HG03521 (cell line): ENCODE measurements around the gene BCAS3.
"Not testable (repeated sequence)": the region's sequence is repeated elsewhere in the genome, so short reads cannot be mapped to it uniquely, and the experiment has no call there.

Experiments
- ATAC-seq: cut with Tn5 transposase; IDR thresholded peaks from one replicate; pipeline ENCODE4 v1.9.1; 2021; ENCODE audit warnings: mild to moderate bottlenecking, moderate library complexity; ENCODE audit not compliant: unreplicated experiment

Gene BCAS3

GRCh38 chr17:60989379-60989778 is 311.7 kb downstream of the BCAS3 start:
- no peak for ATAC-seq

GRCh38 chr17:60989846-60990245 is 312.2 kb downstream of the BCAS3 start:
- ATAC-seq = no peak

- no peak for ATAC-seq
These were observed 315.8 kb downstream of the BCAS3 start for GRCh38 chr17:60993497-60993896.

- no peak for ATAC-seq
These were observed 318.0 kb downstream of the BCAS3 start for GRCh38 chr17:60995680-60996079.

- no peak for ATAC-seq
These were observed 323.3 kb downstream of the BCAS3 start for GRCh38 chr17:61000911-61001310.

- no peak for ATAC-seq
These were observed 324.7 kb downstream of the BCAS3 start for GRCh38 chr17:61002316-61002736.

GRCh38 chr17:61005358-61005757 is 327.7 kb downstream of the BCAS3 start:
- ATAC-seq = no peak

GRCh38 chr17:61005958-61006357 is 328.3 kb downstream of the BCAS3 start:
- ATAC-seq = not testable (repeated sequence)

GRCh38 chr17:61007980-61008379 is 330.3 kb downstream of the BCAS3 start:
- no peak for ATAC-seq

- ATAC-seq = no peak
These were observed 332.0 kb downstream of the BCAS3 start for GRCh38 chr17:61009663-61010062.

GRCh38 chr17:61010661-61011170 is 333.1 kb downstream of the BCAS3 start:
- ATAC-seq = no peak

- ATAC-seq = no peak
These were observed 333.6 kb downstream of the BCAS3 start for GRCh38 chr17:61011251-61011650.

GRCh38 chr17:61015966-61016365 is 338.3 kb downstream of the BCAS3 start:
- no peak for ATAC-seq

- no peak for ATAC-seq
These were observed 339.8 kb downstream of the BCAS3 start for GRCh38 chr17:61017317-61018006.

- ATAC-seq = no peak
These were observed 341.3 kb downstream of the BCAS3 start for GRCh38 chr17:61018938-61019337.

- no peak for ATAC-seq
These were observed 346.3 kb downstream of the BCAS3 start for GRCh38 chr17:61023996-61024395.

GRCh38 chr17:61026818-61027217 is 349.2 kb downstream of the BCAS3 start:
- no peak for ATAC-seq

GRCh38 chr17:61029181-61029580 is 351.5 kb downstream of the BCAS3 start:
- ATAC-seq = no peak

- no peak for ATAC-seq
These were observed 363.0 kb downstream of the BCAS3 start for GRCh38 chr17:61040666-61041065.

GRCh38 chr17:61042348-61042747 is 364.7 kb downstream of the BCAS3 start:
- ATAC-seq = not testable (repeated sequence)

GRCh38 chr17:61047515-61047914 is 369.9 kb downstream of the BCAS3 start:
- ATAC-seq = no peak

- no peak for ATAC-seq
These were observed 370.9 kb downstream of the BCAS3 start for GRCh38 chr17:61048376-61049106.
